ENCODE data around the gene YPEL2.

YPEL2 gene

GRCh38 chr17:59436900-59437299 is 105.4 kb downstream of the YPEL2 start:
- DNase-seq: no peak

- DNase-seq: peak; percentile 70 to 90
Observed at GRCh38 chr17:59437791-59438281, 106.4 kb downstream of the YPEL2 start.

DNA sequence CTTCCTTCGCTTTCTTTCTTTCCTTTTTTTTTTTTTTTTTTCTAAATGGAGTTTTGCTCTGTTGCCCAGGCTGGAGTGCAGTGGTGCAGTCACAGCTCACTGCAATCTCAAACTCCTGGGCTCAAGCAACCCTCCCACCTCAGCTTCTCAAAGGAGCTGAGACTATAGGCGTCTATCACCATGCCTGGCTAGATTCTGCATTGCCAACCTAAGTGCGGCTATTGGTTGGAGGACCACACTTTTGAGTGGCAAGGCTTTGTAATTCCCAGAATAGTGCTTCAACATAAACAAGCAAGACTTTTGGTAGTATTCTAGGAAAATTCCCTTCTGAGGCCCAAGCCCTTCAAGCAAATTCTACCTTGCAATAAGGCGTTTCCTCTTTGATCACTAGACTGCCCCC is 107.8 kb downstream of the YPEL2 start:
- DNase-seq: no peak

DNA sequence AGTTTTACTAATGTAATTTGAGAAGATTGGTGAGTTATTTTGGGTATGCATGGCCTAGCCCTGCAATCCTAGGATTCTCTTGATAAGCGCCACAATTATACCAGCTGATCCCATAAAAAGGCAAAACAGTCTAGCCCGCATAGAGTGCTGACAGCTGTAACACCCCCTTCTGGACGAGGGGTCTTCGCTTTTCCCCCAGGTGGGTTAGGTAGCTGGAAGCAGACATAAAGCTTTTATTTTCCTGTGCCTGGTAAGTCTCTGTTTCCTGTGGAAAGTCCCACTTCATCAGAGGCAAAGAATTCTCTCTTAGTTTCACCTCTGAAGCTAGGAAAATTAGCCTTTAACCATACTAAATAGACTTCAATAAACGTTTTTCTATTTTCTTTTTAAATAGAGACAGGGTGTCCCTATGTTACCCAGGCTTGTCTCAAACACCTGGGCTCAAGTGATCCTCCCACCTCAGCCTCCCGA is 108.3 kb downstream of the YPEL2 start:
- DNase-seq: no peak

DNA sequence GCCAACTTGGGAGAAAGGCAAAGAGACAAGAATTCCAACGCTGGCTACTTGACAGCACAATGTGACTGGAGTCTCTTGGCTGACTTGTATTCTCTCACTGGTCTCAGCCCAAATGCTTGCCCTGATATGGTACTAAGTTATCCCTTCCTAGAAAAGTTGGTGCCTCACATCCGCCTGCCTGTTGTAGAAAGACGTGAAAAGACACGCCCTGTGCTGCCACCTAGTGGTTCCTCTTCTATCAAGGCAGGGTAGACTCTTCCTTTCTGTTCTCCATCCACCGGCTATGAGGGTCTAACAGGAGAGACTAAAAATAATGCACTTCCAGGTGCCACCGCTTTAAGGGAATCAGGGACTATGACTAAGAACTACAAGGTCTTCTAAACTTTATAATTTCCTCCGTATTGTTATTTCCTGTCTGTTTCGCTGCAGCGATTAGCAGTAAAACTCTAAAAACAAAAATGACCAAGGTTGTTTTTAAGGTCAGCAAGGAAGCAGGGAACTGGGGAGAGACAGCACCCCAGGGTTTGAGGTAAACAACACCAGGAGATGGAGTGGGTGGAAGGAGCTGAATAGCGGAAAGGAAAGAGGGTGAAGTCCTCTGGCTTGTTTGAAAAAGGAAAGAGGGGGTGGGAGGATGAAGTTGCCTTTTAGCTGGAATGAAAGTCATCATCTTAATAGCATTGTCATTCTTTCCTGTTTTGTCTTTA is 109.5 kb downstream of the YPEL2 start:
- peak; percentile 96 to 99 for DNase-seq

GRCh38 chr17:59441464-59442096 is 110.1 kb downstream of the YPEL2 start:
- no peak for DNase-seq

DNA sequence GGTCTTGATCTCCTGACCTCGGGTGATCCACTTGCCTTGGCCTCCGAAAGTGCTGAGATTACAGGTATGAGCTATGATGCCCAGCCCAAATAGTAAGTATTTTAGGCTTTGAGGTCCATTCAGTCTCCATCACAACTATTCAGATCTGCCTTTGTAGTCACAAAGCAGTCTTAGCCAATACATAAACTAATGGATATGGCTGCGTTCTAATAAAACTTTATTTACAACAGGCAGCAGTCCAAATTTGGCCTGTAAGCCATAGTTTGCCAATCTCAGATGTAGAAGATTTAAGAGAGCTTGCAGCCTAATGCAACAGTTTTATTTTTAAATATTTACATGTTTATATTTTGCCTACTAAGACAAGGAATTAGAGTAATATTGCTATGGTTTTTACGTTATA is 111.7 kb downstream of the YPEL2 start:
- no peak for DNase-seq

Measured in Kasumi-1 (cell line).